IMR-90 (cell line): ENCODE measurements around the gene TBX1. TPM values are rescaled to one million over a fixed set of nuclear protein-coding genes. Genes with fewer than 3 reads are reported as not detected.

Source experiments
- ATAC-seq: fragments of 200-7000 bp; cut with Tn5 transposase; 2 replicates; pipeline ENCODE4 v1.9.1; 2020; ENCODE audit warnings: low read depth, mild to moderate bottlenecking, moderate library complexity
- BruUV-seq: library from RNA; stranded (reverse); fragments of 400-500 nt; replicated peaks from 2 replicates; lab custom pipeline; 2021; lab: Mats Ljungman, UMichigan
- CTCF ChIA-PET: fragments of 300-600 bp; formaldehyde crosslinking; extraction: SDS; loops from one replicate; lab custom pipeline; 2021; ENCODE audit warnings: antibody characterized with exemption; lab: Yijun Ruan, JAX
- POLR2A ChIA-PET: fragments of 300-600 bp; sonication (Branson Sonifier 250); formaldehyde crosslinking; loops from one replicate; lab custom pipeline; 2022; ENCODE audit warnings: antibody characterized with exemption; ENCODE audit not compliant: unreplicated experiment; lab: Charles Lee
- DNase-seq: peaks from one replicate; pipeline ENCODE4 v3.0.0; 2013
- H2AFZ ChIP-seq: replicated peaks from 2 replicates; pipeline ENCODE3; 2013; ENCODE audit warnings: low read length, mild to moderate bottlenecking; ENCODE audit not compliant: poor library complexity
- H2AK5ac ChIP-seq: 2 replicates; pipeline ENCODE4 v1.6.1; 2013; ENCODE audit warnings: low read depth, low read length, inconsistent platforms
- H2AK9ac ChIP-seq: replicated peaks from 2 replicates; pipeline ENCODE3; 2013; ENCODE audit warnings: mild to moderate bottlenecking, low read depth, low read length, moderate library complexity; ENCODE audit not compliant: poor library complexity
- H2BK120ac ChIP-seq: 2 replicates; pipeline ENCODE4 v1.6.1; 2013; ENCODE audit warnings: low read depth, low read length, inconsistent platforms
- H2BK15ac ChIP-seq: 3 replicates; pipeline ENCODE4 v1.6.1; 2013; ENCODE audit warnings: low read depth, low read length, inconsistent platforms
- H2BK20ac ChIP-seq: 2 replicates; pipeline ENCODE4 v1.6.1; 2013; ENCODE audit warnings: low read depth, mild to moderate bottlenecking, inconsistent platforms, low read length, moderate library complexity
- H2BK5ac ChIP-seq: 2 replicates; pipeline ENCODE4 v1.6.1; 2013; ENCODE audit warnings: mild to moderate bottlenecking, low read depth, low read length, inconsistent platforms; ENCODE audit not compliant: poor library complexity, severe bottlenecking
- H3K14ac ChIP-seq: replicated peaks from 2 replicates; pipeline ENCODE4 v1.6.1; 2013; ENCODE audit warnings: low read depth, low read length, inconsistent platforms
- H3K18ac ChIP-seq: 2 replicates; pipeline ENCODE4 v1.6.1; 2013; ENCODE audit warnings: low read depth, low read length, control low read depth
- H3K23ac ChIP-seq: 2 replicates; pipeline ENCODE4 v1.6.1; 2013; ENCODE audit warnings: low read depth, low read length, inconsistent platforms
- H3K27ac ChIP-seq: 2 replicates; pipeline ENCODE4 v1.5.1; 2013; ENCODE audit warnings: mild to moderate bottlenecking, control low read depth, low read length; ENCODE audit not compliant: insufficient read depth
- H3K27me3 ChIP-seq: 2 replicates; pipeline ENCODE4 v1.6.1; 2013; ENCODE audit warnings: low read length; ENCODE audit not compliant: control insufficient read depth, insufficient read depth
- H3K36me3 ChIP-seq: 2 replicates; pipeline ENCODE4 v1.6.1; 2013; ENCODE audit warnings: low read length, mixed read lengths; ENCODE audit not compliant: control insufficient read depth, insufficient read depth
- H3K4ac ChIP-seq: 2 replicates; pipeline ENCODE4 v1.6.1; 2013; ENCODE audit warnings: low read depth, low read length, inconsistent platforms
- H3K4me1 ChIP-seq: 2 replicates; pipeline ENCODE4 v1.6.1; 2013; ENCODE audit warnings: low read length, mixed read lengths; ENCODE audit not compliant: control insufficient read depth, insufficient read depth
- H3K4me2 ChIP-seq: 2 replicates; pipeline ENCODE4 v1.6.1; 2013; ENCODE audit warnings: low read depth, mild to moderate bottlenecking, control low read depth, low read length, moderate library complexity
- H3K4me3 ChIP-seq: 2 replicates; pipeline ENCODE4 v1.5.1; 2013; ENCODE audit warnings: low read depth, mild to moderate bottlenecking, control low read depth, low read length, moderate library complexity; ENCODE audit not compliant: insufficient read depth
- H3K56ac ChIP-seq: 2 replicates; pipeline ENCODE4 v1.6.1; 2013; ENCODE audit warnings: low read length, inconsistent platforms; ENCODE audit not compliant: insufficient read depth; ENCODE audit errors: extremely low read depth
- H3K79me1 ChIP-seq, 2 experiments: 2 replicates each; pipeline ENCODE4 v1.6.1; 2013; ENCODE audit warnings: low read length in 2 of 2, inconsistent platforms in 1 of 2, low read depth in 1 of 2
- H3K9ac ChIP-seq: 2 replicates; pipeline ENCODE4 v1.6.1; 2013; ENCODE audit warnings: low read depth, low read length, control low read depth
- H3K9me1 ChIP-seq: 2 replicates; pipeline ENCODE4 v1.6.1; 2013; ENCODE audit warnings: low read length, inconsistent platforms; ENCODE audit not compliant: insufficient read depth
- H3K9me3 ChIP-seq: 2 replicates; pipeline ENCODE4 v1.6.1; 2013; ENCODE audit warnings: low read length; ENCODE audit not compliant: control insufficient read depth, insufficient read depth
- H4K20me1 ChIP-seq: 2 replicates; pipeline ENCODE4 v1.6.1; 2013; ENCODE audit warnings: low read length, inconsistent platforms; ENCODE audit not compliant: insufficient read depth
- H4K5ac ChIP-seq: 2 replicates; pipeline ENCODE4 v1.6.1; 2013; ENCODE audit warnings: mild to moderate bottlenecking, low read depth, low read length, control low read depth
- H4K8ac ChIP-seq, 2 experiments: 2 replicates each; pipeline ENCODE4 v1.6.1; 2013; ENCODE audit warnings: low read depth in 2 of 2, low read length in 2 of 2, control low read depth in 1 of 2, inconsistent platforms in 1 of 2
- H4K91ac ChIP-seq: 2 replicates; pipeline ENCODE4 v1.6.1; 2013; ENCODE audit warnings: low read depth, low read length, inconsistent platforms; ENCODE audit not compliant: insufficient read depth
- CEBPB ChIP-seq: IDR thresholded peaks from 2 replicates; pipeline ENCODE4 v1.6.1; 2012; ENCODE audit warnings: low read depth, low read length, improper control_type of control experiment
- CHD1 ChIP-seq: IDR thresholded peaks from 2 replicates; pipeline ENCODE4 v1.6.1; 2012; ENCODE audit warnings: low read depth, low read length, improper control_type of control experiment
- FOS ChIP-seq: fragments of 150-350 bp; IDR thresholded peaks from 2 replicates; pipeline ENCODE4 v1.6.1; 2016; ENCODE audit warnings: low read depth, low read length
- POLR2A ChIP-seq: IDR thresholded peaks from 2 replicates; pipeline ENCODE4 v1.6.1; 2012; ENCODE audit warnings: mild to moderate bottlenecking, low read depth, low read length
- RAD21 ChIP-seq: IDR thresholded peaks from 2 replicates; pipeline ENCODE4 v1.6.1; 2012; ENCODE audit warnings: low read length, improper control_type of control experiment
- RCOR1 ChIP-seq: IDR thresholded peaks from 2 replicates; pipeline ENCODE4 v1.6.1; 2012; ENCODE audit warnings: mild to moderate bottlenecking, low read length, improper control_type of control experiment; ENCODE audit not compliant: insufficient replicate concordance
- WGBS, 2 experiments: methylation state at CpG; one replicate each; pipeline versions ENCODE4 v1.1.5 to v1.1.7; 2013; ENCODE audit warnings: missing lambda C conversion rate in 2 of 2; ENCODE audit not compliant: insufficient read length in 1 of 2; ENCODE audit errors: extremely low coverage in 2 of 2; 5-methylcytosine and 5-hydroxymethylcytosine counted together
- dilution Hi-C: fragments of 300-500 bp; cut with HindIII; formaldehyde crosslinking; loops from one replicate; pipeline ENCODE4 v1.14.3; 2018; ENCODE audit warnings: low sequenced_read_pairs; ENCODE audit not compliant: unreplicated experiment
- in situ Hi-C: fragments of 300-500 bp; cut with MboI; formaldehyde crosslinking; loops from 3 replicates; pipeline ENCODE4 v1.14.3; 2019; ENCODE audit warnings: low sequenced_read_pairs, inconsistent platforms, mixed read lengths
- intact Hi-C: fragments of 100-400 bp; cut with micrococcal nuclease; formaldehyde crosslinking; loops from 2 replicates; pipeline ENCODE4 v1.10.0; 2022
- polyA plus RNA-seq, 3 experiments: library from polyadenylated mRNA; depleted of rRNA; stranded (reverse); fragments of >200 nt; gene quantifications; 2 replicates each; pipeline ENCODE4 v1.2.3, GENCODE V29; 2012; ENCODE audit warnings: low replicate concordance in 1 of 3
- total RNA-seq: library from RNA; depleted of rRNA; stranded (reverse); fragments of >200 nt; gene quantifications from 2 replicates; pipeline ENCODE4 v1.2.3, GENCODE V29; 2012

The TBX1 gene
- total and polyA plus RNA-seq, 2 of the 4 experiments (the other 2 are of a cell fraction), result 0.03 TPM; not detected in 1

GRCh38 chr22:19730655-19731360 lies 29.8 kb upstream of the TBX1 start (continued):
- no peak; the same call in 1 of the 2 replicates for TF ChIP-seq CHD1
- no peak for TF ChIP-seq CEBPB
- no peak; the same call in 1 of the 2 replicates for TF ChIP-seq POLR2A

DNA sequence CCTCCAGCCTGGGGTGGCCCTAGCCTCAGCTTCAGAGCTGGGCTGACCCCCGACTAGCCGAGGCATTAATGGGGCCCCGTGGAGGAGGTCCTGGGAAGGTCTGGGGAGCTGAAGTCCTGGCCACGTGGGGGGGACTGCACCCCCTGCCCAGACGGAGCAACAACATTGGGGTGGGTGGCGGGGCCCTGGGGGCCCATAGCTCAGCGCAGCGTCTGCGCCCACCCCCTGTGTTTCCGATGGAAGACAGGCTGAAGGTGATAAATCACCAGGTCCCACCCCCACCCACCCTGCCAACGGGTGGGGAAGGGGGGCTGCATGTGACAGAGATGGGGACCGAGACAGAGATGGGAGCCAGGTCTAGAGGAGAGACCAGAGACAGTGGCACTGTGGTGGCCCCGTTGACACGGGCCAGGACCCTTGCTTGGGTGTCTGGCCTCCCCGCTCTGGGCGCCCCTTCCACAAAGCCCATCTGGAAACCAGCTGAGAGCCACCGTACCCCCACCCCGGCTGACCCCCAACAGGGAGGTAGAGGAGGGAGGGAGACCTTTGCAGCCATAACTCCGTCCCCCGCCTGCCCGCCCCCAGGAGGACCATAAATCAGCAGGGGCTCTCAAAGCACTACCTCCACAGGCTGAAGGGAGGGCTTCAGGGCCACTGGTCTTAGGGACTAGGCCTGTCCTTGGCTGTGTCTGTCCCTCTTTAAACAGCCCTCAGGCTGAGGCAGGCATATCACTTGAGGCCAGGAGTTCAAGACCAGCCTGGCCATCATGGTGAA lies 29.0 kb upstream of the TBX1 start:
- H3K9ac ChIP-seq, result no peak overlapping the region
- peak overlapping the region in 1 of 2 experiments; percentile 32; a peak in 1 of 4 replicates for H4K8ac ChIP-seq
- no peak overlapping the region for H3K56ac ChIP-seq
- no peak overlapping the region for H3K4me3 ChIP-seq
- ATAC-seq (no peak), DNase-seq (no peak)
- H2BK20ac ChIP-seq, result no peak overlapping the region
- no peak overlapping the region for H3K4me2 ChIP-seq
- TF ChIP-seq FOS, result no peak
- no peak for TF ChIP-seq RCOR1
- TF ChIP-seq RAD21, result no peak
- TF ChIP-seq POLR2A, result no peak
- no peak overlapping the region for H3K27ac ChIP-seq
- ChIA-PET POLR2A (no interaction called here), CTCF (interaction anchor here (0.5 to 2.0 kb wide), 9 partner anchors 14 to 182 kb away, joined by 3 to 27 read pairs (median 5); no protein-coding TSS in a partner anchor)
- no peaks in the 10 kb centered on the region for H3K36me3 ChIP-seq
- no peak overlapping the region for H3K23ac ChIP-seq
- in situ Hi-C loops (loop anchor here (5.0 kb wide), 1 partner anchor 181 kb away; no protein-coding TSS in a partner anchor), dilution Hi-C loops (no loop called here), intact Hi-C loops (loop anchor here (5.0 kb wide), 2 partner anchors 121 to 281 kb away; partner anchors contain the start of genes GNB1L and RTL10)
- H2AK9ac ChIP-seq, result peak overlapping the region; percentile 92
- H2AFZ ChIP-seq, result peak overlapping the region; percentile 96
- no peak overlapping the region for H2BK120ac ChIP-seq
- H3K4ac ChIP-seq, result no peak overlapping the region
- H3K9me3 ChIP-seq, result no peaks in the 10 kb centered on the region
- H3K79me1 ChIP-seq, result no peaks in the 10 kb centered on the region
- no peaks in the 10 kb centered on the region for H4K20me1 ChIP-seq
- H3K14ac ChIP-seq, result no peak overlapping the region
- H2AK5ac ChIP-seq, result no peak overlapping the region; the same call in 1 of the 2 replicates
- WGBS, 2 experiments, result 80% methylated on average over 3 of the region's 21 CpGs; no CpG with 5 or more reads in 1 of the 2 experiments
- H2BK15ac ChIP-seq, result no peak overlapping the region
- no peaks in the 10 kb centered on the region for H3K9me1 ChIP-seq
- no peak overlapping the region for H3K18ac ChIP-seq
- no peaks in the 10 kb centered on the region; the same call in none of the 2 replicates for H3K4me1 ChIP-seq
- no peak overlapping the region for H2BK5ac ChIP-seq
- no peak overlapping the region for H4K91ac ChIP-seq
- no peak overlapping the region for H4K5ac ChIP-seq
- no TSS peak for BruUV-seq
- peaks cover 12% of the 10 kb centered on the region; the same call in 1 of the 2 replicates for H3K27me3 ChIP-seq
